Endothelial cell of umbilical vein (primary cell): ENCODE data around the gene CHAC2. TPM values are rescaled to one million over a fixed set of nuclear protein-coding genes. Genes with fewer than 3 reads are reported as not detected.
A peak's percentile ranks its signal among the peaks of the same experiment; 100 is the strongest.

Experiments used
- BruUV-seq: library from RNA; stranded (reverse); fragments of 400-500 nt; replicated peaks from 2 replicates; lab custom pipeline; 2021; lab: Mats Ljungman, UMichigan
- CTCF ChIA-PET: fragments of 300-600, 350-600 bp; sonication (Branson Sonifier 250); formaldehyde crosslinking; loops from one replicate; lab custom pipeline; 2021; ENCODE audit warnings: antibody characterized with exemption, inconsistent platforms; lab: Charles Lee
- POLR2A ChIA-PET: fragments of 300-600, 350-600 bp; sonication (Branson Sonifier 250); formaldehyde crosslinking; loops from one replicate; lab custom pipeline; 2021; ENCODE audit warnings: antibody characterized with exemption, inconsistent platforms; lab: Charles Lee
- DNase-seq: peaks from one replicate; pipeline ENCODE4 v3.0.0-alpha.2; 2011; ENCODE audit warnings: low read depth, low spot score
- FAIRE-seq: peaks from 2 replicates; lab custom pipeline; 2011; peaks lifted over from hg19 to GRCh38; lab: Jason Lieb, UNC
- H2AFZ ChIP-seq: 2 replicates; pipeline ENCODE4 v1.6.0; 2012; ENCODE audit warnings: low read depth, low read length, control low read depth, inconsistent platforms
- H3K27ac ChIP-seq: 2 replicates; pipeline ENCODE4 v1.5.1; 2011; ENCODE audit warnings: low read depth, mild to moderate bottlenecking, control low read depth, low read length, moderate library complexity; ENCODE audit not compliant: insufficient read depth
- H3K27me3 ChIP-seq, 2 experiments: 2 replicates each; pipeline versions ENCODE4 v1.6.0 to v1.6.1; 2011; ENCODE audit warnings: low read length in 2 of 2, mixed read lengths in 1 of 2; ENCODE audit not compliant: control insufficient read depth in 2 of 2, insufficient read depth in 2 of 2
- H3K36me3 ChIP-seq, 2 experiments: 2 replicates in 1 of 2; 3 replicates in 1 of 2; pipeline ENCODE4 v1.5.1; 2011; ENCODE audit warnings: low read length in 2 of 2, mild to moderate bottlenecking in 1 of 2, moderate library complexity in 1 of 2; ENCODE audit not compliant: control insufficient read depth in 2 of 2, insufficient read depth in 2 of 2; ENCODE audit errors: extremely low read depth in 1 of 2
- H3K4me1 ChIP-seq: 3 replicates; pipeline ENCODE4 v1.5.1; 2011; ENCODE audit warnings: mild to moderate bottlenecking, low read length; ENCODE audit not compliant: control insufficient read depth, insufficient read depth; ENCODE audit errors: extremely low read depth
- H3K4me2 ChIP-seq: 2 replicates; pipeline ENCODE4 v1.6.1; 2011; ENCODE audit warnings: low read length, control low read depth, mixed read lengths; ENCODE audit not compliant: insufficient read depth
- H3K4me3 ChIP-seq, 3 experiments: fragments of 200-600 bp in 1 of 3; sonication (generic), shearing (Covaris generic) in 1 of 3; replicated peaks in 1 of 3; 2 replicates each; pipeline ENCODE4 v1.5.1; 2011 to 2016; ENCODE audit warnings: control low read depth in 3 of 3, low read length in 3 of 3, mild to moderate bottlenecking in 2 of 3, inconsistent platforms in 1 of 3, low read depth in 1 of 3, moderate library complexity in 1 of 3; ENCODE audit not compliant: insufficient read depth in 1 of 3
- H3K79me2 ChIP-seq: 2 replicates; pipeline ENCODE4 v1.6.0; 2012; ENCODE audit warnings: low read length, inconsistent platforms; ENCODE audit not compliant: control insufficient read depth, insufficient read depth
- H3K9ac ChIP-seq: replicated peaks from 2 replicates; pipeline ENCODE3; 2011; ENCODE audit warnings: low read length, control low read depth; ENCODE audit not compliant: insufficient read depth; ENCODE audit errors: extremely low read depth
- H3K9me1 ChIP-seq: replicated peaks from 3 replicates; pipeline ENCODE4 v1.6.0; 2011; ENCODE audit warnings: mild to moderate bottlenecking, low read length; ENCODE audit not compliant: control insufficient read depth, insufficient read depth; ENCODE audit errors: extremely low read depth
- H3K9me3 ChIP-seq: replicated peaks from 2 replicates; pipeline ENCODE4 v1.5.1; 2012; ENCODE audit warnings: low read length, inconsistent platforms; ENCODE audit not compliant: control insufficient read depth, insufficient read depth
- H4K20me1 ChIP-seq: replicated peaks from 2 replicates; pipeline ENCODE3; 2011; ENCODE audit warnings: mild to moderate bottlenecking, low read length; ENCODE audit not compliant: control insufficient read depth, insufficient read depth; ENCODE audit errors: extremely low read depth
- EZH2 ChIP-seq: IDR thresholded peaks from 2 replicates; pipeline ENCODE4 v1.6.1; 2012; ENCODE audit warnings: borderline replicate concordance, low read depth, mild to moderate bottlenecking, moderate library complexity, low read length, inconsistent platforms; ENCODE audit not compliant: severe bottlenecking
- FOS ChIP-seq: IDR thresholded peaks from 2 replicates; pipeline ENCODE4 v1.6.1; 2011; ENCODE audit warnings: mild to moderate bottlenecking, low read length, moderate library complexity, borderline replicate concordance; ENCODE audit not compliant: insufficient read depth
- GATA2 ChIP-seq: IDR thresholded peaks from 2 replicates; pipeline ENCODE4 v1.7.0; 2011; ENCODE audit warnings: low read depth, mild to moderate bottlenecking, moderate library complexity, mixed read lengths, low read length; ENCODE audit not compliant: insufficient read length, insufficient read depth
- JUN ChIP-seq: IDR thresholded peaks from 2 replicates; pipeline ENCODE4 v1.6.1; 2011; ENCODE audit warnings: borderline replicate concordance, low read depth; ENCODE audit not compliant: insufficient read length, insufficient read depth
- MYC ChIP-seq: IDR thresholded peaks from one replicate; pipeline ENCODE4 v1.6.1; 2011; ENCODE audit warnings: mild to moderate bottlenecking, low read depth, low read length
- POLR2A ChIP-seq: IDR thresholded peaks from 2 replicates; pipeline ENCODE4 v1.6.1; 2012; ENCODE audit warnings: low read depth, mild to moderate bottlenecking, control low read depth, low read length
- POLR2AphosphoS5 ChIP-seq: IDR thresholded peaks from 2 replicates; pipeline ENCODE4 v1.6.1; 2012; ENCODE audit warnings: low read depth, mild to moderate bottlenecking, control low read depth, low read length, moderate library complexity; ENCODE audit not compliant: insufficient read depth
- dilution Hi-C: fragments of 300-500 bp; cut with MboI; formaldehyde crosslinking; loops from one replicate; pipeline ENCODE4 v1.15.0; 2019; ENCODE audit warnings: low sequenced_read_pairs; ENCODE audit not compliant: extremely low pct_ligation_motif_present
- intact Hi-C: fragments of 100-400 bp; cut with micrococcal nuclease; formaldehyde crosslinking; loops from one replicate; pipeline ENCODE4 v1.10.0; 2022
- polyA plus RNA-seq, 4 experiments: library from polyadenylated mRNA; depleted of rRNA in 3 of 4; stranded (reverse) in 3 of 4; unstranded in 1 of 4; fragments of >200 nt; gene quantifications; 2 replicates each; pipeline versions ENCODE4 v1.2.1 to v1.2.3, GENCODE V29; 2011 to 2012; ENCODE audit warnings: missing spikeins in 1 of 4
- total RNA-seq: library from RNA; stranded (reverse); gene quantifications from 2 replicates; pipeline ENCODE4 v1.2.3, GENCODE V29; 2021
- TF ChIP-seq, protein P1 (sequence below), 2 donors: IDR thresholded peaks; 1 replicate in 1 of 2; 2 replicates in 1 of 2; pipeline ENCODE4 v1.5.1; 2011; ENCODE audit warnings: low read length in 2 of 2, mild to moderate bottlenecking in 2 of 2, moderate library complexity in 2 of 2, control low read depth in 1 of 2, inconsistent platforms in 1 of 2, low read depth in 1 of 2; ENCODE audit not compliant: insufficient read depth in 1 of 2; ENCODE audit errors: extremely low read depth in 1 of 2
- TF ChIP-seq, protein P2 (sequence below): IDR thresholded peaks from 2 replicates; pipeline ENCODE4 v1.6.1; 2011; ENCODE audit not compliant: insufficient read depth, insufficient read length

Gene CHAC2
- total and polyA plus RNA-seq, 2 donors (not counting 3 experiments of a cell fraction or from before 2014, with no cell fraction given) = 3.4 to 8.3 TPM

DNA sequence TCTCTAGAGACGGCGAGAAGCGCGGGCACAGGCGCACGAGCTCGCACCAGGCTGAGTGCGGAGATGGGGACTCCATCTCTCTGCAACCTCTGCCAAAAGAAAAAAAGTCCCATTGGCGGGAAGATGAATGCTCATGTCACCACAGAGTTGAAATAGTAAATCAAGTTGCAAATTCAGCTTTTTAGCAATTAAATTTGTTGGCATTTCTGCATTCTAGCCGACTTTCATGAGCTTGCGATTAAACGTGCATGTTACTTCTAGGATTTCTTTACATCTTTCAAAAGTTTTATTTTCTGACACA lies 588 bp downstream of the CHAC2 start:
- TF ChIP-seq GATA2 (no peak), MYC (no peak), FOS (no peak), POLR2A (no peak), JUN (no peak), EZH2 (no peak), POLR2AphosphoS5 (no peak)
- TF ChIP-seq, protein P1, sequence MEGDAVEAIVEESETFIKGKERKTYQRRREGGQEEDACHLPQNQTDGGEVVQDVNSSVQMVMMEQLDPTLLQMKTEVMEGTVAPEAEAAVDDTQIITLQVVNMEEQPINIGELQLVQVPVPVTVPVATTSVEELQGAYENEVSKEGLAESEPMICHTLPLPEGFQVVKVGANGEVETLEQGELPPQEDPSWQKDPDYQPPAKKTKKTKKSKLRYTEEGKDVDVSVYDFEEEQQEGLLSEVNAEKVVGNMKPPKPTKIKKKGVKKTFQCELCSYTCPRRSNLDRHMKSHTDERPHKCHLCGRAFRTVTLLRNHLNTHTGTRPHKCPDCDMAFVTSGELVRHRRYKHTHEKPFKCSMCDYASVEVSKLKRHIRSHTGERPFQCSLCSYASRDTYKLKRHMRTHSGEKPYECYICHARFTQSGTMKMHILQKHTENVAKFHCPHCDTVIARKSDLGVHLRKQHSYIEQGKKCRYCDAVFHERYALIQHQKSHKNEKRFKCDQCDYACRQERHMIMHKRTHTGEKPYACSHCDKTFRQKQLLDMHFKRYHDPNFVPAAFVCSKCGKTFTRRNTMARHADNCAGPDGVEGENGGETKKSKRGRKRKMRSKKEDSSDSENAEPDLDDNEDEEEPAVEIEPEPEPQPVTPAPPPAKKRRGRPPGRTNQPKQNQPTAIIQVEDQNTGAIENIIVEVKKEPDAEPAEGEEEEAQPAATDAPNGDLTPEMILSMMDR (IDR thresholded peaks at IDR 0.05; ENCODE audit: extremely low read depth in 1 of 2, insufficient read depth in 1 of 2, low read depth in 1 of 2, low read length in 2 of 2) = no peak
- TF ChIP-seq, protein P2, sequence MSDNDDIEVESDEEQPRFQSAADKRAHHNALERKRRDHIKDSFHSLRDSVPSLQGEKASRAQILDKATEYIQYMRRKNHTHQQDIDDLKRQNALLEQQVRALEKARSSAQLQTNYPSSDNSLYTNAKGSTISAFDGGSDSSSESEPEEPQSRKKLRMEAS = no peak
- H3K4me1 ChIP-seq = peaks cover 12% of the 10 kb centered on the region
- intact Hi-C loops (loop anchor here (1.0 kb wide), 1 partner anchor 18 kb away; the partner anchor contains the start of gene ASB3), dilution Hi-C loops (no loop called here)
- H3K9me1 ChIP-seq = no peaks in the 10 kb centered on the region
- peaks cover 28% of the 10 kb centered on the region for H3K79me2 ChIP-seq
- no TSS peak for BruUV-seq
- peak overlapping the region; percentile 97 for H2AFZ ChIP-seq
- H3K27me3 ChIP-seq = no peaks in the 10 kb centered on the region
- H3K9me3 ChIP-seq = no peaks in the 10 kb centered on the region
- FAIRE-seq = peak; percentile 12
- H3K4me2 ChIP-seq = peak overlapping the region; percentile 81
- DNase-seq = no peak
- peak overlapping the region; percentile 91 for H3K9ac ChIP-seq
- H3K27ac ChIP-seq = peak overlapping the region; percentile 65
- CTCF ChIA-PET = interaction anchor here (1.0 to 2.7 kb wide), 9 partner anchors 9 to 937 kb away, joined by 3 to 13 read pairs (median 5); partner anchors contain the start of genes ASB3 and ERLEC1
- H3K4me3 ChIP-seq = peak overlapping the region; percentile 63 to 85 (median 78)
- H3K36me3 ChIP-seq = peaks cover 0 to under 1% of the 10 kb centered on the region in 2 experiments
- POLR2A ChIA-PET = interaction anchor here (2.2 kb wide), 1 partner anchor 18 kb away, joined by 8 read pairs; the partner anchor contains the start of genes ASB3 and ERLEC1
- H4K20me1 ChIP-seq = no peaks in the 10 kb centered on the region
